Measurements from ENCODE around the gene MAD1L1. TPM values are rescaled to one million over a fixed set of nuclear protein-coding genes. Genes with fewer than 3 reads are reported as not detected.

MAD1L1 gene
- total RNA-seq, 4 donors from 2014 or later, result 60.3 to 149 (median 73.7) TPM

GRCh38 chr7:2228921-2229320 is 3.8 kb downstream of the MAD1L1 start:
- no peaks in the 10 kb centered on the region for H3K27me3 ChIP-seq
- no peak for DNase-seq (ENCODE audit: low spot score in 2 of 2)
- WGBS, 2 donors, result 83 to 85% methylated on average over 8 of the region's 8 CpGs
- no peak overlapping the region for H3K4me3 ChIP-seq
- H3K27ac ChIP-seq, result no peak overlapping the region
- H3K9me3 ChIP-seq, result no peaks in the 10 kb centered on the region
- H3K36me3 ChIP-seq, result peaks cover 0 to 64% (median 0%) of the 10 kb centered on the region in 3 donors
- TF ChIP-seq CTCF (IDR thresholded peaks at IDR 0.05) (no peak), EP300 (IDR thresholded peaks at IDR 0.05) (no peak), POLR2A (IDR thresholded peaks at IDR 0.05) (no peak)
- H3K4me1 ChIP-seq, result peaks cover 0 to 44% (median 17%) of the 10 kb centered on the region in 4 donors

GRCh38 chr7:2227699-2228098 is 5.0 kb downstream of the MAD1L1 start:
- DNase-seq (ENCODE audit: low spot score in 2 of 2), result no peak
- TF ChIP-seq CTCF (IDR thresholded peaks at IDR 0.05) (no peak), EP300 (IDR thresholded peaks at IDR 0.05) (no peak), POLR2A (IDR thresholded peaks at IDR 0.05) (no peak)
- no peak overlapping the region for H3K4me3 ChIP-seq
- H3K36me3 ChIP-seq, result peaks cover 0 to 76% (median 0%) of the 10 kb centered on the region in 3 donors
- no peaks in the 10 kb centered on the region for H3K9me3 ChIP-seq
- peaks cover 0 to 35% (median 15%) of the 10 kb centered on the region in 4 donors for H3K4me1 ChIP-seq
- no peaks in the 10 kb centered on the region for H3K27me3 ChIP-seq
- H3K27ac ChIP-seq, result no peak overlapping the region
- WGBS, 2 donors, result 85 to 90% methylated on average over 15 of the region's 15 CpGs

GRCh38 chr7:2225830-2226229 is 6.9 kb downstream of the MAD1L1 start:
- Histone ChIP-seq H3K36me3 (peaks cover 0 to 95% (median 0%) of the 10 kb centered on the region in 3 donors), H3K4me1 (peaks cover 0 to 21% (median 1%) of the 10 kb centered on the region in 4 donors), H3K27ac (no peak overlapping the region), H3K27me3 (no peaks in the 10 kb centered on the region), H3K4me3 (no peak overlapping the region), H3K9me3 (no peaks in the 10 kb centered on the region)
- TF ChIP-seq EP300 (IDR thresholded peaks at IDR 0.05), result no peak
- no peak for TF ChIP-seq POLR2A (IDR thresholded peaks at IDR 0.05)
- no peak for TF ChIP-seq CTCF (IDR thresholded peaks at IDR 0.05)
- DNase-seq (ENCODE audit: low spot score in 2 of 2), result no peak
- 95 to 96% methylated on average over 13 of the region's 13 CpGs for WGBS, 2 donors

- H3K27ac ChIP-seq, result no peak overlapping the region
- WGBS, 2 donors, result 92 to 93% methylated on average over 14 of the region's 14 CpGs
- H3K9me3 ChIP-seq, result no peaks in the 10 kb centered on the region
- TF ChIP-seq POLR2A (IDR thresholded peaks at IDR 0.05), result no peak
- no peak for TF ChIP-seq CTCF (IDR thresholded peaks at IDR 0.05)
- no peak for TF ChIP-seq EP300 (IDR thresholded peaks at IDR 0.05)
- H3K4me1 ChIP-seq, result peaks cover 0 to 16% (median 0%) of the 10 kb centered on the region in 4 donors
- H3K27me3 ChIP-seq, result no peaks in the 10 kb centered on the region
- peaks cover 0 to 100% (median 0%) of the 10 kb centered on the region in 3 donors for H3K36me3 ChIP-seq
- no peak for DNase-seq (ENCODE audit: low spot score in 2 of 2)
- H3K4me3 ChIP-seq, result no peak overlapping the region
Measured at GRCh38 chr7:2225336-2225735, 7.4 kb downstream of the MAD1L1 start.

- TF ChIP-seq POLR2A (IDR thresholded peaks at IDR 0.05) (no peak), EP300 (IDR thresholded peaks at IDR 0.05) (no peak), CTCF (IDR thresholded peaks at IDR 0.05) (no peak)
Measured at GRCh38 chr7:2224934-2225333, 7.8 kb downstream of the MAD1L1 start.

More at GRCh38 chr7:2224934-2225333, 7.8 kb downstream of the MAD1L1 start:
- H3K4me1 ChIP-seq, result peaks cover 0 to 12% (median 0%) of the 10 kb centered on the region in 4 donors
- H3K27me3 ChIP-seq, result no peaks in the 10 kb centered on the region
- H3K36me3 ChIP-seq, result peaks cover 0 to 100% (median 0%) of the 10 kb centered on the region in 3 donors
- DNase-seq (ENCODE audit: low spot score in 2 of 2), result no peak
- H3K27ac ChIP-seq, result no peak overlapping the region
- no peaks in the 10 kb centered on the region for H3K9me3 ChIP-seq
- 63 to 92% methylated on average over 4 of the region's 4 CpGs for WGBS, 2 donors
- H3K4me3 ChIP-seq, result no peak overlapping the region
